H1 (cell line): ENCODE data around the gene TC2N. TPM values are rescaled to one million over a fixed set of nuclear protein-coding genes. Genes with fewer than 3 reads are reported as not detected.

ENCODE experiments used
- CTCF ChIA-PET: fragments of 300-600 bp; sonication (Branson Sonifier 250); formaldehyde crosslinking; loops from one replicate; lab custom pipeline; 2021; ENCODE audit not compliant: partially characterized antibody; lab: Charles Lee
- POLR2A ChIA-PET: fragments of 300-600 bp; sonication (Branson Sonifier 250); formaldehyde crosslinking; loops from one replicate; lab custom pipeline; 2021; ENCODE audit warnings: inconsistent platforms; ENCODE audit not compliant: partially characterized antibody; lab: Charles Lee
- DNase-seq, 2 experiments: peaks; one replicate each; pipeline versions ENCODE4 v3.0.0 to v3.0.0-alpha.2; 2010 to 2022; ENCODE audit warnings: low spot score in 2 of 2, low read depth in 1 of 2, mixed read lengths in 1 of 2
- FAIRE-seq: peaks from 2 replicates; lab custom pipeline; 2011; peaks lifted over from hg19 to GRCh38; lab: Jason Lieb, UNC
- H2AFZ ChIP-seq: 2 replicates; pipeline ENCODE4 v1.8.1; 2012; ENCODE audit warnings: low read length, inconsistent platforms
- H2AK5ac ChIP-seq: 2 replicates; pipeline ENCODE4 v1.6.1; 2013; ENCODE audit warnings: low read depth, low read length
- H2BK120ac ChIP-seq: replicated peaks from 2 replicates; pipeline ENCODE3; 2013; ENCODE audit warnings: low read depth, low read length, inconsistent platforms
- H2BK12ac ChIP-seq: 2 replicates; pipeline ENCODE4 v1.6.1; 2013; ENCODE audit warnings: low read depth, low read length
- H2BK15ac ChIP-seq: 2 replicates; pipeline ENCODE4 v1.6.1; 2013; ENCODE audit warnings: low read length
- H2BK20ac ChIP-seq: 2 replicates; pipeline ENCODE4 v1.6.1; 2013; ENCODE audit warnings: low read length
- H2BK5ac ChIP-seq: 2 replicates; pipeline ENCODE4 v1.6.1; 2013; ENCODE audit warnings: low read depth, low read length
- H3K14ac ChIP-seq: 2 replicates; pipeline ENCODE4 v1.6.1; 2013; ENCODE audit warnings: inconsistent platforms; ENCODE audit not compliant: insufficient read length
- H3K18ac ChIP-seq: 2 replicates; pipeline ENCODE4 v1.6.1; 2013; ENCODE audit warnings: low read length; ENCODE audit errors: extremely low read depth
- H3K23ac ChIP-seq: 2 replicates; pipeline ENCODE4 v1.6.1; 2013; ENCODE audit warnings: inconsistent platforms; ENCODE audit not compliant: insufficient read length
- H3K23me2 ChIP-seq: 2 replicates; pipeline ENCODE4 v1.6.1; 2013; ENCODE audit warnings: low read depth, low read length
- H3K27ac ChIP-seq: 2 replicates; pipeline ENCODE4 v1.6.1; 2011; ENCODE audit warnings: low read depth, low read length, inconsistent platforms
- H3K27me3 ChIP-seq, 4 experiments: replicated peaks in 1 of 4; 1 replicate in 1 of 4; 2 replicates in 3 of 4; pipeline versions ENCODE4 v1.6.1 to v1.8.1; 2011 to 2013; ENCODE audit warnings: low read length in 3 of 4, mild to moderate bottlenecking in 3 of 4, inconsistent platforms in 2 of 4, mixed read lengths in 2 of 4, moderate library complexity in 1 of 4; ENCODE audit not compliant: control insufficient read depth in 3 of 4, insufficient read depth in 3 of 4; ENCODE audit errors: extremely low read depth in 1 of 4
- H3K36me3 ChIP-seq, 4 experiments: 2 replicates each; pipeline versions ENCODE4 v1.6.1 to v1.8.1; 2011 to 2013; ENCODE audit warnings: mild to moderate bottlenecking in 4 of 4, low read length in 3 of 4, moderate library complexity in 2 of 4, control low read depth in 1 of 4, inconsistent platforms in 1 of 4; ENCODE audit not compliant: insufficient read depth in 4 of 4, control insufficient read depth in 2 of 4
- H3K4ac ChIP-seq: replicated peaks from 2 replicates; pipeline ENCODE3; 2013; ENCODE audit warnings: low read length, low read depth, mixed read lengths, inconsistent platforms; ENCODE audit not compliant: insufficient read length
- H3K4me1 ChIP-seq, 4 experiments: replicated peaks in 1 of 4; 1 replicate in 1 of 4; 2 replicates in 3 of 4; pipeline versions ENCODE4 v1.6.1 to v1.8.1; 2011 to 2013; ENCODE audit warnings: low read length in 3 of 4, inconsistent platforms in 2 of 4, mixed read lengths in 1 of 4; ENCODE audit not compliant: insufficient read depth in 4 of 4, control insufficient read depth in 3 of 4
- H3K4me2 ChIP-seq, 2 experiments: 2 replicates each; pipeline versions ENCODE4 v1.6.1 to v1.8.1; 2011 to 2013; ENCODE audit warnings: low read depth in 2 of 2, low read length in 2 of 2, control low read depth in 1 of 2, inconsistent platforms in 1 of 2, mild to moderate bottlenecking in 1 of 2; ENCODE audit not compliant: insufficient read depth in 1 of 2
- H3K4me3 ChIP-seq, 4 experiments: fragments of 200-600, 300-600 bp in 1 of 4; sonication (generic), shearing (Covaris generic), sonication (Bioruptor Twin) in 1 of 4; 2 replicates each; pipeline versions ENCODE4 v1.5.1 to v1.8.1; 2011 to 2016; ENCODE audit warnings: low read length in 4 of 4, low read depth in 3 of 4, control low read depth in 2 of 4, inconsistent platforms in 2 of 4, mild to moderate bottlenecking in 2 of 4, mixed read lengths in 1 of 4, moderate library complexity in 1 of 4; ENCODE audit not compliant: insufficient read depth in 2 of 4; ENCODE audit errors: extremely low read depth in 1 of 4
- H3K56ac ChIP-seq: replicated peaks from 2 replicates; pipeline ENCODE3; 2013; ENCODE audit warnings: low read depth, mild to moderate bottlenecking, mixed read lengths, low read length, inconsistent platforms; ENCODE audit not compliant: insufficient read length
- H3K79me1 ChIP-seq: 2 replicates; pipeline ENCODE4 v1.6.1; 2013; ENCODE audit warnings: low read depth, low read length, control low read depth
- H3K79me2 ChIP-seq, 2 experiments: 2 replicates each; pipeline versions ENCODE4 v1.6.1 to v1.8.1; 2012 to 2013; ENCODE audit warnings: low read length in 2 of 2, mild to moderate bottlenecking in 2 of 2, inconsistent platforms in 1 of 2; ENCODE audit not compliant: insufficient read depth in 2 of 2, control insufficient read depth in 1 of 2
- H3K9ac ChIP-seq, 4 experiments: replicated peaks in 1 of 4; 1 replicate in 1 of 4; 2 replicates in 3 of 4; pipeline versions ENCODE4 v1.6.1 to v1.8.1; 2011 to 2013; ENCODE audit warnings: low read depth in 3 of 4, low read length in 3 of 4, control low read depth in 2 of 4, mild to moderate bottlenecking in 2 of 4, moderate library complexity in 2 of 4, inconsistent platforms in 1 of 4; ENCODE audit errors: extremely low read depth in 1 of 4
- H3K9me3 ChIP-seq, 2 experiments: 2 replicates each; pipeline versions ENCODE4 v1.6.1 to v1.8.1; 2012 to 2013; ENCODE audit warnings: mild to moderate bottlenecking in 2 of 2, moderate library complexity in 2 of 2, control low read depth in 1 of 2, inconsistent platforms in 1 of 2, low read depth in 1 of 2, low read length in 1 of 2, mixed read lengths in 1 of 2; ENCODE audit not compliant: insufficient read depth in 2 of 2
- H4K20me1 ChIP-seq, 2 experiments: replicated peaks in 1 of 2; 2 replicates each; pipeline versions ENCODE3 to v1.8.1; 2011 to 2013; ENCODE audit warnings: inconsistent platforms in 2 of 2, low read length in 2 of 2, mild to moderate bottlenecking in 1 of 2; ENCODE audit not compliant: insufficient read depth in 2 of 2, control insufficient read depth in 1 of 2
- H4K5ac ChIP-seq: 2 replicates; pipeline ENCODE4 v1.6.1; 2013; ENCODE audit warnings: low read length, low read depth, mixed read lengths, inconsistent platforms; ENCODE audit not compliant: insufficient read length
- H4K8ac ChIP-seq: 2 replicates; pipeline ENCODE4 v1.8.0; 2013; ENCODE audit warnings: mild to moderate bottlenecking, moderate library complexity, low read length, inconsistent platforms; ENCODE audit not compliant: insufficient read depth; ENCODE audit errors: extremely low read depth
- H4K91ac ChIP-seq: replicated peaks from 2 replicates; pipeline ENCODE3; 2013; ENCODE audit warnings: low read length, mixed read lengths, inconsistent platforms; ENCODE audit not compliant: insufficient read length
- CREB1 ChIP-seq: IDR thresholded peaks from 2 replicates; pipeline ENCODE4 v1.6.1; 2012; ENCODE audit warnings: inconsistent platforms
- EZH2 ChIP-seq: fragments of 200-600 bp; sonication (generic); IDR thresholded peaks from 2 replicates; pipeline ENCODE4 v1.7.1; 2012; ENCODE audit warnings: low read depth, mild to moderate bottlenecking, moderate library complexity, low read length, inconsistent platforms; ENCODE audit not compliant: severe bottlenecking
- KDM5A ChIP-seq: fragments of 200-600 bp; IDR thresholded peaks from 2 replicates; pipeline ENCODE4 v1.7.1; 2012; ENCODE audit warnings: mild to moderate bottlenecking, low read length, inconsistent platforms, mixed read lengths
- SP1 ChIP-seq: IDR thresholded peaks from 2 replicates; pipeline ENCODE4 v1.6.1; 2011; ENCODE audit warnings: low read depth, low read length
- WGBS, 2 experiments: shearing (Covaris generic) in 1 of 2; methylation state at CpG; one replicate each; pipeline versions ENCODE4 v1.1.6 to v1.1.7; 2013 to 2015; ENCODE audit warnings: low lambda C conversion rate in 2 of 2, mixed read lengths in 2 of 2, inconsistent platforms in 1 of 2, low coverage in 1 of 2, missing lambda C conversion rate in 1 of 2; ENCODE audit not compliant: insufficient replicate concordance in 2 of 2, insufficient coverage in 1 of 2, insufficient read length in 1 of 2; ENCODE audit errors: extremely low coverage in 1 of 2, missing lambda C conversion rate in 1 of 2; 5-methylcytosine and 5-hydroxymethylcytosine counted together
- polyA plus RNA-seq, 7 experiments: library from polyadenylated mRNA; depleted of rRNA in 3 of 7; stranded (reverse) in 5 of 7; unstranded in 2 of 7; fragments of >200 nt in 5 of 7; fragments of 200-250 nt in 2 of 7; gene quantifications; 1 replicate in 5 of 7; 2 replicates in 1 of 7; 4 replicates in 1 of 7; pipeline versions ENCODE4 v1.2.1 to v1.2.3, GENCODE V29; 2011 to 2013; ENCODE audit warnings: missing spikeins in 2 of 7, mixed read lengths in 2 of 7
- total RNA-seq: library from RNA; stranded (reverse); fragmentation: NEBNext Ultra II Directional; extraction: Animal tissue kit (Norgen Biotek cat#: 25700); gene quantifications from 2 replicates; pipeline ENCODE4 v1.2.1, GENCODE V29; 2021
- TF ChIP-seq, protein P1 (sequence below): IDR thresholded peaks from 2 replicates; pipeline ENCODE4 v1.6.1; 2011; ENCODE audit warnings: low read length, improper control_type of control experiment

TC2N gene
- total and polyA plus RNA-seq, 2 of the 8 experiments (the other 6 are each of a cell fraction or from before 2014, with no cell fraction given), result 9.7 to 36.2 TPM

DNA sequence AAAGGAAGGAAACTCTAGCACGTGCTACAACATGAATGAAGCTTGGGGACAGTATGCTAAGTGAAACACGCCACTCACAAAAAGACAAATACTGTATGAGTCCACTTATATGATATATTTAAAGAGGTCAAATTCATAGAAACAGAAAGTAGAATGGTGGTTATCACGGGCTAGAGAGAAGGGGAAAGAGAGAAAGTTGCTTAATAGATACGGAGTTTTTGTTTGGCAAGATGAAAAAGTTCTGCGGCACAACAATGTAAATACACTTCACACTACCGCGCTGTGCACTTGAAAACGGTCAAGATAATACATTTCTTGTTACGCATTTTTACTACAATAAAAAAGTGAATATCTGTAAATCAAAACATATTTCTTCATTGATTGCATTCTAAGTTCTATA lies 42.9 kb upstream of the TC2N start:
- POLR2A ChIA-PET, result no interaction called here
- 96% methylated on average over 9 of the region's 9 CpGs; no CpG with 5 or more reads in 1 of the 2 experiments for WGBS, 2 experiments
- CTCF ChIA-PET, result interaction anchor here (0.8 to 2.7 kb wide), 15 partner anchors 10 to 263 kb away, joined by 3 to 15 read pairs (median 4); no protein-coding TSS in a partner anchor

More for the DNA sequence above, 42.9 kb upstream of the TC2N start:
- H2AFZ ChIP-seq, result no peak overlapping the region
- H3K27me3 ChIP-seq, result no peaks in the 10 kb centered on the region
- H4K8ac ChIP-seq, result no peak overlapping the region
- no peaks in the 10 kb centered on the region for H3K79me1 ChIP-seq
- no peak overlapping the region for H2BK5ac ChIP-seq
- H4K91ac ChIP-seq, result no peak overlapping the region
- no peak for TF ChIP-seq CREB1
- TF ChIP-seq KDM5A, result no peak
- no peak for TF ChIP-seq SP1
- TF ChIP-seq, protein P1, sequence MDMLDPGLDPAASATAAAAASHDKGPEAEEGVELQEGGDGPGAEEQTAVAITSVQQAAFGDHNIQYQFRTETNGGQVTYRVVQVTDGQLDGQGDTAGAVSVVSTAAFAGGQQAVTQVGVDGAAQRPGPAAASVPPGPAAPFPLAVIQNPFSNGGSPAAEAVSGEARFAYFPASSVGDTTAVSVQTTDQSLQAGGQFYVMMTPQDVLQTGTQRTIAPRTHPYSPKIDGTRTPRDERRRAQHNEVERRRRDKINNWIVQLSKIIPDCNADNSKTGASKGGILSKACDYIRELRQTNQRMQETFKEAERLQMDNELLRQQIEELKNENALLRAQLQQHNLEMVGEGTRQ, result no peak
- TF ChIP-seq EZH2, result no peak
- no peak overlapping the region for H3K4ac ChIP-seq
- no peak overlapping the region for H3K9ac ChIP-seq
- H2BK20ac ChIP-seq, result no peak overlapping the region
- H3K23ac ChIP-seq, result no peak overlapping the region
- no peak overlapping the region for H3K4me3 ChIP-seq
- no peaks in the 10 kb centered on the region for H3K4me1 ChIP-seq
- H3K36me3 ChIP-seq, result no peaks in the 10 kb centered on the region
- H3K27ac ChIP-seq, result no peak overlapping the region
- H2BK120ac ChIP-seq, result no peak overlapping the region
- H2AK5ac ChIP-seq, result no peak overlapping the region
- no peak overlapping the region for H3K4me2 ChIP-seq
- no peaks in the 10 kb centered on the region for H3K9me3 ChIP-seq
- H3K56ac ChIP-seq, result no peak overlapping the region
- H3K18ac ChIP-seq, result no peak overlapping the region
- DNase-seq, result no peak
- no peaks in the 10 kb centered on the region for H3K79me2 ChIP-seq
- no peak overlapping the region for H2BK15ac ChIP-seq
- no peak overlapping the region for H3K14ac ChIP-seq
- no peak overlapping the region for H4K5ac ChIP-seq
- no peaks in the 10 kb centered on the region for H3K23me2 ChIP-seq
- H2BK12ac ChIP-seq, result no peak overlapping the region
- FAIRE-seq, result no peak
- H4K20me1 ChIP-seq, result no peaks in the 10 kb centered on the region
